Body of pancreas (tissue), 4 donors: Measurements from ENCODE around the gene PFAS. TPM values are rescaled to one million over a fixed set of nuclear protein-coding genes. Genes with fewer than 3 reads are reported as not detected.

ENCODE experiments used
- ATAC-seq: fragments of 150-250 bp; one replicate; pipeline ENCODE4 v1.9.1; 2016
- DNase-seq, 4 donors: peaks; one replicate each; pipeline ENCODE4 v3.0.0-alpha.2; 2019
- H3K27ac ChIP-seq, 4 donors: fragments of 200-600 bp; sonication (generic); 1 replicate in 3 of 4; 2 replicates in 1 of 4; pipeline versions ENCODE4 v1.5.1 to v1.6.1; 2016 to 2019; ENCODE audit warnings: mild to moderate bottlenecking in 1 of 4, mixed read lengths in 1 of 4, moderate library complexity in 1 of 4
- H3K27me3 ChIP-seq, 2 donors: fragments of 200-600 bp; sonication (generic); one replicate each; pipeline ENCODE4 v1.6.0; 2016; ENCODE audit warnings: mild to moderate bottlenecking in 1 of 2
- H3K36me3 ChIP-seq, 2 donors: fragments of 200-600 bp; sonication (generic); replicated peaks in 1 of 2; 2 replicates each; pipeline ENCODE4 v1.5.1; 2016; ENCODE audit warnings: low read depth in 2 of 2; ENCODE audit not compliant: insufficient read depth in 1 of 2
- H3K4me1 ChIP-seq: fragments of 200-600 bp; sonication (generic); one replicate; pipeline ENCODE4 v1.6.0; 2016
- H3K4me3 ChIP-seq, 2 donors: fragments of 200-600 bp; sonication (generic); 1 replicate in 1 of 2; 2 replicates in 1 of 2; pipeline ENCODE4 v1.5.1; 2016 to 2019
- H3K9me3 ChIP-seq, 3 donors: fragments of 200-600 bp; sonication (generic); 1 replicate in 2 of 3; 2 replicates in 1 of 3; pipeline ENCODE4 v1.5.1; 2016
- CTCF ChIP-seq, 7 experiments: fragments of 450-650 bp in 4 of 7; fragments of 200-600 bp in 3 of 7; sonication (generic) in 3 of 7; IDR thresholded peaks; one replicate each; pipeline ENCODE4 v1.5.1; 2016 to 2019; ENCODE audit warnings: antibody characterized with exemption in 7 of 7
- POLR2A ChIP-seq, 3 donors: fragments of 450-650 bp; IDR thresholded peaks; one replicate each; pipeline ENCODE4 v1.6.1; 2016; ENCODE audit warnings: antibody characterized with exemption in 3 of 3, mild to moderate bottlenecking in 2 of 3
- WGBS, 2 donors: methylation state at CpG; one replicate each; pipeline ENCODE4 v1.1.5; 2017; 5-methylcytosine and 5-hydroxymethylcytosine counted together
- intact Hi-C: fragments of 100-400 bp; cut with DNase I; formaldehyde crosslinking; loops from one replicate; pipeline ENCODE4 v1.15.1; 2023
- total RNA-seq, 2 donors: library from RNA; depleted of rRNA; stranded (reverse); fragments of >200 nt; gene quantifications; one replicate each; pipeline ENCODE4 v1.1.0, GENCODE V29; 2016

The PFAS gene
- total RNA-seq, 2 donors from 2014 or later = 9.9 to 33.0 TPM

GRCh38 chr17:8275421-8276290, 26.6 kb downstream of the PFAS start:
- H3K4me1 ChIP-seq = peaks cover 53% of the 10 kb centered on the region
- H3K9me3 ChIP-seq = no peaks in the 10 kb centered on the region
- peak overlapping the region in 1 of 4 donors; percentile 82 for H3K27ac ChIP-seq
- ATAC-seq (no peak), DNase-seq (no peak)
- intact Hi-C loops = no loop called here
- no peaks in the 10 kb centered on the region for H3K36me3 ChIP-seq
- H3K4me3 ChIP-seq = no peak overlapping the region
- WGBS, 2 donors = 74 to 80% methylated on average over 4 to 8 of the region's 9 CpGs
- TF ChIP-seq CTCF (IDR thresholded peaks at IDR 0.05) (no peak), POLR2A (IDR thresholded peaks at IDR 0.05) (no peak)
- no peaks in the 10 kb centered on the region for H3K27me3 ChIP-seq

DNA sequence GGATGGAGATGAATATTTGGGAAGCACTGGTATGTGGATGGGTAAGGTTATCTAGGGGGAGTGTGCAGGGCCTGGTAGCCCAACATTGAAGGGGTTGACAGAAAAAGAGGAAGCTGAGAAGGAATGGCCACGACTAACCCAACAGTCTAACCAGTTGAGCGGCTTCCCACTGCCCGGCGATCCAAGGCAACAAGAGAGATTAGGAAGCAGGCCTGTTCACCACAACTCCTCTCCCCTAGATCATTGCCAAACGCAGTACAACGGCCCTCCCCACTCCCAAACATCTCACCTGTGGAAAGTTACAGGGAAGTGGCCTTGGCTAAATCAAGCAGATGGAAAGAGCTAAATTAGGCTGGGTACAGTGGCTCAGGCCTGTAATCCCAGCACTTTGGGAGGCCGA, 28.2 kb downstream of the PFAS start:
- intact Hi-C loops = no loop called here

GRCh38 chr17:8282345-8282744, 33.3 kb downstream of the PFAS start:
- ATAC-seq = no peak
- TF ChIP-seq POLR2A (IDR thresholded peaks at IDR 0.05) (no peak), CTCF (IDR thresholded peaks at IDR 0.05) (no peak)
- no peak overlapping the region for H3K4me3 ChIP-seq
- DNase-seq = no peak
- no peaks in the 10 kb centered on the region for H3K27me3 ChIP-seq
- H3K9me3 ChIP-seq = no peaks in the 10 kb centered on the region
- H3K4me1 ChIP-seq = peaks cover 34% of the 10 kb centered on the region
- no peak overlapping the region for H3K27ac ChIP-seq
- no peaks in the 10 kb centered on the region for H3K36me3 ChIP-seq
- 57 to 81% methylated on average over 3 of the region's 3 CpGs for WGBS, 2 donors
- intact Hi-C loops = no loop called here

More for the DNA sequence above, 28.2 kb downstream of the PFAS start:
- peak overlapping the region in 3 of 4 donors; percentile 3 to 54 (median 51) for H3K27ac ChIP-seq
- H3K36me3 ChIP-seq = no peaks in the 10 kb centered on the region
- H3K9me3 ChIP-seq = no peaks in the 10 kb centered on the region
- peaks cover 52% of the 10 kb centered on the region for H3K4me1 ChIP-seq
- WGBS, 2 donors = 15 to 35% methylated on average over 7 of the region's 7 CpGs
- DNase-seq (peak; percentile 42 to 78 (median 61)), ATAC-seq (peak; percentile 70)
- H3K4me3 ChIP-seq = no peak overlapping the region
- no peaks in the 10 kb centered on the region for H3K27me3 ChIP-seq
- no peak for TF ChIP-seq CTCF (IDR thresholded peaks at IDR 0.05)
- no peak for TF ChIP-seq POLR2A (IDR thresholded peaks at IDR 0.05)

- H3K9me3 ChIP-seq = no peaks in the 10 kb centered on the region
- ATAC-seq = no peak
- WGBS, 2 donors = 78 to 88% methylated on average over 4 of the region's 4 CpGs
- peaks cover 39% of the 10 kb centered on the region for H3K4me1 ChIP-seq
- H3K27ac ChIP-seq = no peak overlapping the region
- no peak for DNase-seq
- H3K4me3 ChIP-seq = no peak overlapping the region
- no peaks in the 10 kb centered on the region for H3K36me3 ChIP-seq
- intact Hi-C loops = no loop called here
- TF ChIP-seq POLR2A (IDR thresholded peaks at IDR 0.05) = no peak
- TF ChIP-seq CTCF (IDR thresholded peaks at IDR 0.05) = no peak
- H3K27me3 ChIP-seq = no peaks in the 10 kb centered on the region
Observed at GRCh38 chr17:8283356-8283755, 34.3 kb downstream of the PFAS start.

DNA sequence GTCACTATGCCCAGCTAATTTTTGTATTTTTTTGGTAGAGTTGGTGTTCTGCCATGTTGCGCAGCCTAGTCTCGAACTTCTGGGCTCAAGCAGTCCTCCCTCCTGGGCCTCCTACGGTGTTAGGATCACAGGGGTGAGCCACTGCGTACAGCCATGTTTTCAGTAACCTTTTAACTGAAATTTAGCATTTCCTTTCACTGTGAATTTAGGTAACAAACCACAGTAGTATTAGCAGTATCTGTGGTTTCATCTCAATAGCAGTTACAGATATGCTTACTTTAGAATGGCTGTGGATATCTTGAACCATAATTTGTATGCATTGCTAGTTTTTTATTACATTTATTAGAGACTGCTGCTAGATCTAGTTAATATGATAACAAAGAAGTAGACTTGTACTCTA, 35.0 kb downstream of the PFAS start:
- 95% methylated on average over 4 of the region's 4 CpGs for WGBS, 2 donors
- intact Hi-C loops = no loop called here

More for the DNA sequence above, 35.0 kb downstream of the PFAS start:
- TF ChIP-seq POLR2A (IDR thresholded peaks at IDR 0.05) (no peak), CTCF (IDR thresholded peaks at IDR 0.05) (no peak)
- Histone ChIP-seq H3K27ac (no peak overlapping the region), H3K27me3 (no peaks in the 10 kb centered on the region), H3K4me1 (peaks cover 47% of the 10 kb centered on the region), H3K36me3 (no peaks in the 10 kb centered on the region), H3K4me3 (no peak overlapping the region), H3K9me3 (no peaks in the 10 kb centered on the region)
- DNase-seq (no peak), ATAC-seq (no peak)
